Kasumi-1 (cell line): ENCODE data around the gene ABCD3.
A peak's percentile ranks its signal among the peaks of the same experiment; 100 is the strongest.

Source experiments
- DNase-seq, 2 experiments: peaks; one replicate each; lab custom pipeline; 2025; lab: John Stamatoyannopoulos, UW

ABCD3 gene

DNA sequence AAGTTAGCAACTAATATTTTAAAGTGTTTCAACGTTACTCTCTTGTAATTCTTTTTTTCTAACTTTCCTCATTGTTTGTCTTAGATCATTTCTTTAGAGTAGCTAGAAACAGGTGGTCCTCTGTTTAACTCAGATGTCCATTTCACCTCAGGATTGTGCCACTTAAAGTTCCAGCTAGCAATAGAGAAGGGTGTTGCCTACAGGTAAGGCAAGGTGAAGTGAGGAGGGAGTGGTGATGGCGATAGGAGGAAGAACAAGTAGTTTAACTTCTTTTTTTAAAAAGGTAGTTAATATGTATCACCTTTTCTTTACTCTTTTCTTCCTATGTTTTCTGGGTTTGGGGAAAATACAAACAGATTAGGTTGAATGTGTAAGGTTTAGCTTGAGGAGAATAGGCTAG is 44.4 kb downstream of the ABCD3 start:
- no peak for DNase-seq

DNA sequence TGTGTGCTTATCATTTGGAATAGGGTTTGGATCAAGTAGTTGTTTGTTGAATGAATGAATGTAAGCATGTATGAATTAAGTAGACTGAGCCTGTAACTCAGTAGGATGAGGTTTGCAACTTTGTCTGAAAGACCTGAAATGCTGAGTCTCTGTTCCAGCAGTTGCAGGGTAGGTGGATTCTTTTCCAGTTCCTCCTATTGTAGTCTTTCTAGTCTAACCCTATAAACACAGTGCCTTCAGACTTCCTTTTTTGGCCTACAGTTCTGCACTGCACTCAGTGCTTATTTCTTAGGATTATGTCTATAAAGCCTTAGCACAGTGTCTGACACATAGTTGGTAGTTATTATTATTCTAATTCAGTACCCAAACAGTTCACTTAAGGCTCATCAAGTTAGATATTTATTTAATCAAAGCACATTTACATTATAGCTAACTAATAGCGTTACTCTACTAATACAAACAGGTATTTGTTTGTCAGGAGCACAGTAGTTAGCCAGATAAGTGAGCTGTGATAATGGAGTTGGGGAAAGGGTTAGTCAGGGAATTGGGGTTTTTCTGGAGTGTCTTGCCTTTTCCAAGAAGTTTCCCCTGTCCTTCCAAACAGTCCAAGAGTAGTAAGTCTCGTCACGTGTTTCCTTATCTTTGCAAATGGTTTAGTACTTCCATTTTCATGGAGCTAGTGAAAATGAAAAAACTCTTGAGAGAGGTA is 45.0 kb downstream of the ABCD3 start:
- peak; percentile 62 for DNase-seq

DNA sequence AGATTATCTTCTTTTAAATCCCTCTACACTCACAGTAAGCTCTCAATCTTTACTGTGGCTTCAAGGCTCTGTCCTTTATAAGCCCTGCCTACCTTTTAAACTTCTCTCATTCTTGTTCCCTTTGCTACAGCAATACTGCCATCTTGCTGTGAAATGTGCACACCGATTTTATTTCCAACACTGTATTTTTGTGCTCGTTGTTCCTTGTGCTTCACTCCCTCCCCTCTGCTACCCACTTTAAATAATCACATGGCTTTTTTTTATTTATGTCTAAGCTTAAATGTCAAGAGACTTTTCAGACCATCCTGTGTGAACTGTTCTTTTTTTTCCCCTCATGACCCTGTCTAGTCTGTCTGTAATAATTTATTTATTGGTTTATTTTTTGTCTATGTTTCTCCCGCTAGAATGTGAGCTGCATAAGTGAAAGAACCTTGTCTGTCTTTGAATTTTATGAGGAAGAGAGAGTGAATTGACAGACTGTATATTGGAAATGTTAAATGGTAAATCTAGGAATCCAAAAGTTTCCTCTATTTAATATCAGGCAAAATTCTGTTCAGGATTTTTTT is 45.7 kb downstream of the ABCD3 start:
- DNase-seq: peak; percentile 87 to 95

DNA sequence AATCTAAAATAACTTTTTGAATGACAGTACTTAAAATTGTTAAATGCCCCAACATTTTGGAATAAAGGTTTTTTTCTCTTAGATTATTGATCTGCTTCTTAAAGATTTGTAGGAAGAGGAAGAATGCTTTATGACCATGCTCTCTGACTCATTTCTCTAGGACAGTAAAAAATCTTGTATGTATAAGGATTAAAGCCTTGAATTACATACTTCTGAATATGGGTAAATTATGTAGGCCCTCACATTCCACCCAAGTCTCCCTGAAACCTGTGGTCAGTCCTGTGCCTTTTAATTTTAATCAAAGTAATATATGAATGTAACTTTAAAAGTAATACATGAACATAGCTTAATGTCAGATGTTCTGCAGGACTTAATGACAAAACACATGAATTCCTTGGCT is 50.5 kb downstream of the ABCD3 start:
- peak in 1 of 2 experiments; percentile 14 for DNase-seq

DNA sequence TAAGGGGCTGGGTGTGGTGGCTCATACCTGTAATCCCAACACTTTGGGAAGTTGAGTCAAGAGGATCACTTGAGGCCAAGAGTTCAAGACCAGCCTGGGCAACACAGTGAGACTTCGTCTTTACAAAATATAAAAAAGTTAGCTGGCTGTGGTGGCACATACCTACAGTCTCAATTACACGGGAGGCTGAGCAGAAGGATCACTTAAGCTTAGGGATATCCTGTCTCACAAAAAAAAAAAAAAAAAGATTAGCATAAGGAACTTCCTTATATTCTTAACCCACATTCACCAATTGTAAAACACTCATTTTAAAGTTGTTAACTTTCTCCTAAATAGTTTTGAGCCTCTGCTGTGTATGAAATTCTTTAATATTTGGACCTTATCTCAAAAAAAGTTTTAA is 53.1 kb downstream of the ABCD3 start:
- DNase-seq: no peak

DNA sequence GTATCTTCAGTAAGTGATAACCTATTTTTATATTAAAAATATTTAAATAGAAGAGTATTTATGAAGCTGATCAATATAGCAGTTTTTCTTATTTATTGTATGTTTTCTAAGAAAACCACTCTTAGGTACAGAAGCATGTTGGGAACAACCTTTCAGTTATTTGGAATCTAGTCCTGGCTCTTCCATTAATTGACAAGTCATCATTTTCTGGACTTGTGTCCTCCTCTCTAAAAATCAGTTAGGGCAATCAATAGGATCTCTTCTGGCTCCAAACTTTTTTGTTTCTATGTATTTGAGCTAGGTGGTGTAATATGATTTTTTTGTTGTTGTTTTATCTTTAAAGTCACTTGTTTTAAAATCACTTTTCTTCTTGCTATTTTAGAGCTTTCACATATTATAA is 57.0 kb downstream of the ABCD3 start:
- DNase-seq: no peak

DNA sequence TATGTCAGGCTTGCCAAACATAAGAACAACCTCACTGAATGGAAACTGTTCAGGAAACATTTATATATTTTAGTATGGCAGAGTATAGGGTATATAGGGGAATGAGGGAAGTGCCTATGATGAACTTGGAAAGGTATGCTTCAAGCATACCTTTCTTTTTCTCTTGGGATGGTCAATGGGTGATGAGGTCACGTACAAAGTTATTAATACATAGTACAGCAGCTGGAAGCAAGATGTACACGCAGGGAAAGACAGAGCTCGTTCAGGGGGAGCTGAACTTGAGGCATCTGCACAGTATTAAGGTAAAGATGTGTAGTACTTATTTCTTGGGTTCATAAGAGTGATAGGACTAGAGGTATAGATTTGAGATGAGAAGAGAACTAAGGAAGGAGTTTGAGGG is 61.5 kb downstream of the ABCD3 start:
- DNase-seq: no peak

DNA sequence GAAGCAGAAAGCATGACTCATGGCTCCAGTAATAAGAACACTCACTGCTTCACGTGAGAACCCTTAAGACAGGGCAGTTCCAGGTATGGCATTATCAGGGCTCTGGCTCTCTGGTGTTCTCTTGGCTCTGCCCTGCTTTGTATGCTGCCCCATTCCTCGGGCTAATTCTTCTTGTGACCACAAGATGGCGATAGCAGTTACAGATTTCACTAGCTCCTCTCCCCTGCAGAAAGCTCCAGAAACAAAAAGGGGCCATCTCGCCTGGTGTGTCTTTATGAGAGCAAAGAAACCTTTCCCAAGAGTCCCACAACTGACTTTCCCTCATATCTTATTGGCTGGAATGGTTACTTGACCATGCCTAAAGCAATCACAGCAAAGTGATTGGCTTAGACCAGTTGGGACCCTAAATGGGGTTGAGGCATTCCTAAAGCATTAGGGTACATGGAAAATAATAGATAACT is 63.3 kb downstream of the ABCD3 start:
- peak; percentile 80 to 83 for DNase-seq

DNA sequence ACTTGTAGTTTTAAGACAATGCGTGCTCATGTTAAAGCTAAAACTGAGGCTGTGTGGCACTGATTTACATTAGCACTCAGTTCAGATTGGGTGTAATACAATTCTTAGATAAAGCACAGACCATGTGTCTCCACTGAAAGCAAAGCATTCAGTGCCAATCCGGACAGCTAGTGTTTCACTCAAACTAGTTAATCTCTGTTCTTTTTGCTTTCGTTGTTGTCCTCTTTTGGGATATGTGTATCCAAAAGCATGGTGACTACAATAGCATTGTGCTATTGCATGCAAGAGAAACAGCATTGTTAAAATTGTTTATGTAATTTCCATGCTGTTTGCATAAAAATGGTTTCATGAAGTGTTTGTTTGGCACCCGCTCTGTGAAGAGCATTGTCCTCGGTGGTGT is 68.8 kb downstream of the ABCD3 start:
- no peak for DNase-seq

DNA sequence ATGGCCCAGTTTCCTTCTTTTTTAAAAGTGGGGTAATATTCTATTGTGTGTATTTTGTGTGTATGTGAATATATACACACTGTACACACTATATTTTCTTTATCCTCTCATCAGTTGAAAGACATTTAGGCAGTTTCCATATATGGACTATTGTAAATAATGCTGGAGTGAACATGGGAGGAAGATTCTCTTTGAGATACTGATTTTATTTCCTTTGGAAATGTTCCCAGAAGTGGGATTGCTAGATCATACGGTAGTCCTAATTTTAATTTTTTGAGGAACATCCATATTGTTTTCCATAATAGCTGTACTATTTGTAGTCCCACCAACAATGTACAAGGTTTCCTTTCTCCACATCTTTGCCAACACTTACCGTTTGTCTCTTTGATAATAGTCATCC is 72.4 kb downstream of the ABCD3 start:
- DNase-seq: no peak

DNA sequence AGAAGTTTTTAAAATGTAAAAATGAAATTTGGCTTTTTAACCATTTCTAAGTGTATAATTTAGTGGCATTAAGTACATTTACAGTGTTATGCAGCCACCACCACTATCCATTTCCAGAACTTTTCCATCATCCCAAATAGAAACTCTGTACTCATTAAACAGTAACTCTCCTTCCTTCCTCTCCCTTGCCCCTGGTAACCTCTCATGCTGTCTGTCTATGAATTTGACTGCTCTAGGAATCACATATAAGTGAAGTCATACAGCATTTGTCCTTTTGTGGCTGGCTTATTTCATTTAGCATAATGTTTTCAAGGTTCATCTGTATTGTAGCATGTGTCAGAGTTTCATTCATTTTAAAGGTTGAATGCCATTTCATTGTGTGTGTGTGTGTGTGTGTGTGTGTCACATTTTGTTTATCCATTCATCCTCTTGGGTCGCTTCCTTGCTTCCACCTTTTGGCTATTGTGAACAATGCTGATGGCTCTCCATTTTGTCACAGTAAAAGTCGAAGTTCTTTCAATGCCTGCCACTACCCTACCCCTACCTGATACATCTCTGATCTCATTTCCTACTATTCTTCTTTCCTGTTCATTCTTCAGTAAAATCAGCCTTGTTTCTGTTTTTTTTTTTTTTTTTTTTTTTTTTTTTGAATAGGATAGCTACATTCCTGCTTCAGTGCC is 78.0 kb downstream of the ABCD3 start:
- DNase-seq: no peak

DNA sequence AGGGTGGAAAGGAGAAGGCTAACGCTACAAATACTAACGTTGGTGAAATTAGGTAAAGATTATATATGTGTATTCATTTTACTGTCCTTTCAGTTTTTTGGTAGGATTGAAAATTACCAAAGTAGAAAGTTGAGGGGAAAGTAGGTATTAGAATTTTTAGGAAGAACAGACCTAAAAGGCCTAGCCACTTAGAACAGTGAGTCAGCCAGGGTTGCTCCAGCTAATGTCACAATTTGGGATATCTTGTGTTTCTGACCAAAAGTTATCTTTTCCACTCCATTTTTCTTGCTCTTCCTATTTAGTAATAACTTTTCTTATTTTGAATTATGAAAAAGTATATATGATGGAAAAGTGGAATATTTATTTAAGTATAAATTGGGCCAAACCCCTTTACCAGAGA is 83.2 kb downstream of the ABCD3 start:
- no peak for DNase-seq

DNA sequence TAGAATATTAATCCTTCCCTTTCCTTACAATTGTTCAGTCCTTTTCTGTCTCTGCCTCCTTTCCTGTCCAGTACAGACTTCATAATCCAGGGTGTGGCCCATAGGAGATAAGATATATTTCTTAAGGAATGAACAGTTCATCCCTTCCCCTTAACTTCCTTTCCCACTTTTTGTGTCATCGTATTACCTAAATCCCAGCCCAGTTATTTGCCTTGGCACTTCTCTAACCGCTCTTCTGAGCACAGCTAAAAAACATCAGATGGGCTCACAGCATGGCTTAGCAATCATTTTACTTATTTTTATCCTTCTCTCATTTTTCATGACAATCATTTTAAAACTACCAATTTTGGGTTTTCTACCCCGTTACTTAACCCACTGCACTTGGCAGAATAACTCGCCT is 83.7 kb downstream of the ABCD3 start:
- DNase-seq: no peak

DNA sequence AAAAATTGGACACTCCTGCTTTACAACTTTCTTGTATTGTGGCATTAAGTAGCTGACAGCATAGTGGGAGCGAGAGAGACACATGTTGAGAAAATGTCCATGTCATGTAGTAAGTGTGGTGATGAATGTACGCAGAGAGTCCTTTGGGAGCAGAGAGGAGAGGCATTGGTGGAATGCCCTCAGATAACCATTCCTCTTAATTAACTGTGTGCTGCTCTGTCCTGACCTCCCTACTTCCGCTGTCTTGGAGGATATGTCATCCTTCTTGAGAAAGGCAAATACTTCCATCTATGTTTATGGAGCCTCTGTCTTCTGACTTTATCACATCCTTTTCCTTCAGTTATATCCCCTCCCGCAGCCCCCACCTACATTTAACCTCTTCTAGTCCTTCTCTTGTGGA is 85.0 kb downstream of the ABCD3 start:
- DNase-seq: no peak

DNA sequence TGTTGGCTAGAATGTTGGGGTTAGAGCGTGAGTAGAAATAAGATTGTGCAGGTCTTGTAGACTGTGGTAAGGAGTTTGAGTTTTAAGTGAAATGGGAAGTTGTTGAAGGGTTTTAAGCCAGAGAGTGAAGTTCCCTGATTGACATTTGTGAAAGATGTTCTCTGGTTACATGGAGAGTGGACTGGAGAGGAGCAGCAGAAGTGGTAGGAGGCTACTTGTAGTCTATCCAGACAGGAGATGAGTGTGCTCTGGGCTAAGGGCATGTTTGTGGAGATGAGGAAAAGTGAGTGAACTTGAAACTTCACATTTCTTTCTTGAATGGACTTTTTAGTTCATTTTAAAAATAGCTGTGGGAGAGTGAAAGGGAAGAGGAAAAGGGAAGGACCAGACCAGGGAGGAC is 86.4 kb downstream of the ABCD3 start:
- DNase-seq: peak; percentile 25 to 34

DNA sequence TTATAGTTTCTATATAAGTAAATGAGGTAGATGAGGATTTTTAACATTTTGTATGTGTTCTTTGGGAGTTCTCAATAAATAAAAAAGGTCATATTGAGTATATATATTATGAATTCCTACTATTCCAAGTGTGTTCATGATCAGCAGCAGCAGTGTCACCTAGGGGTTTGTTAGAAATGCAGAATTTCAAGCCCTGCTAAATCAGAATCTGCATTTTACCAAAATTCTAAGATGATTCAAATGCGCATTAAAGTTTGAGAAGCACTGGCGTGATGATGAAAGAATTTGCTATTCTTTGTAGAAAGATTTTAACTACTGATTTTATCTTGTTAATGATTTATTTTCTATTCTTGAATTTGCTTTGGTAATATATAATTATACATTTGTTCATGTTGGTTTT is 94.6 kb downstream of the ABCD3 start:
- DNase-seq: no peak

DNA sequence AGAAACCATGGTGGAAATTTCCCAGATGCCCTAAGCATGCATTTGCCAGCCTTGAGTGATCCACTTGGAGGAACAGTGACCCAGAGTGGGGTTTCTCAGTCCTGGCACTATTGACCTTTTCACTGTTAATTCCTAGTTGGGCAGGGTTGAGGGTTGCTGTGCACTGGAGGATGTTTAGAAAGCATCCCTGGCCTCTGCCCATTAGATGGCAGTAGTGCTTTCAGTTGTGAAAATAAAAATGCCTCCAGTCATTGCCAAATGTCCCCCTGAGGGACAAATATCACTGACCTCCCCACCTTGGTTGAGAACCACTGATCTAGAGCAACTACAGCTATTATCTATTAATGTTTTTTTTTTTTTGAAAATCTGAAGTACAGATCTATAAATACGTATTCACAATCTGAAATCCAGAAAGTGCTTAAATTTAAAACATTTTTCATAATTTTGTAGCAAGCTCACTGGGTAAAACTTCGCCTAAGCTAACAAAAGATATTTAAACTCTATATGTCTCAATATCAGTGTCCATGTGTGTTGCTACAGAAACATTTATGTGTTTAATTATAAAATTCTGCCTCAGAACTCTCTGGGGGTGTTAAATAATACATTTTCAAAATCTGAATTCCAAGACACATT is 96.0 kb downstream of the ABCD3 start:
- DNase-seq: peak; percentile 36 to 58

DNA sequence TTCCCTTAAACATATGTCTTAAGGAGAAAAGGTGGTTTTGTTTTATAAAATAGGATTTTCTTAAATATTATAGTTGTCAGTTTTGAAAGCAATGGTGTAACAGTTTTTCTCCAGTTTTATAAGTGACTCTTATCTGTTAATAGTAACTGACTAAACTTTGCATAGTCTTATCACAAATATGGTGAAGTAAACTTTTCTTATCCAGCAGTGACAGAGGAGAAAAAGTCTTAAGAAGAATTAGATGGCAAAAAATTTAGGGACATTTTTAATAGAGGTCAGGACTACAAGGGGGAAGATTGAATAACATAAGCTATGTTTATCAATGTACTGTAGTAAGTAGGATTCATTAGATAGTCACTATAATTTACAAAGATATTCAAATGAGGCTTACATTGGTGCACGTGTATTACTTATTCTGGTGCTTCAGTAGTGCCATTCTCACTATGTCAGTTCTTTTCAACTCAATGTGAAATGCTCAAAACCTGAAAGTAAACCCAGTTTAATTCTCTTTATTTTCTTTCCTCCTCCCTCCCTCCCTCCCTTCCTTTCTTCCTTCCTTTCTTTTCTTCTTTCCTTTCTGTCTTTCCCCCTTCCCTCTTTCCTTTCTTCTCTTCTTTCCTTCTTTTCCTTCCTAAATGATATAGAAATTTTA is 97.2 kb downstream of the ABCD3 start:
- DNase-seq: no peak

DNA sequence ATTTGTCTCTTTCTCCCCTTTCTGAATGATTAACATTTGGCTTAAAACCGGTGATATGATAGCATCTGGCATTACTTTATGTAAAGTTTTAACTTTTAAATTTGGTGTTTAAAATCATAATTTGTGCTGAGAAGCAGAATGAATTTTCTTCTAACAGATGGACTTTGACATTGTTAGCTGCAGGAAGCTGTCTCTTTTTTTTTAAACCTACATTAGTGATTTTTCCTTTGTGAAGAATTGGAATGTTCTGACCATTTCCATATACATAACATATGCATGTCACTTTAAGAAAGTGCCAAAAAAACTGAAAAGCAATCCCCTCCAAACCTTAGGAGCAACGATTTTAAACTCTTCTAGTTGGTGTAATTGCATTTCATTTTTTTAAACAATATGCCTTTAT is 101.2 kb downstream of the ABCD3 start:
- DNase-seq: no peak

DNA sequence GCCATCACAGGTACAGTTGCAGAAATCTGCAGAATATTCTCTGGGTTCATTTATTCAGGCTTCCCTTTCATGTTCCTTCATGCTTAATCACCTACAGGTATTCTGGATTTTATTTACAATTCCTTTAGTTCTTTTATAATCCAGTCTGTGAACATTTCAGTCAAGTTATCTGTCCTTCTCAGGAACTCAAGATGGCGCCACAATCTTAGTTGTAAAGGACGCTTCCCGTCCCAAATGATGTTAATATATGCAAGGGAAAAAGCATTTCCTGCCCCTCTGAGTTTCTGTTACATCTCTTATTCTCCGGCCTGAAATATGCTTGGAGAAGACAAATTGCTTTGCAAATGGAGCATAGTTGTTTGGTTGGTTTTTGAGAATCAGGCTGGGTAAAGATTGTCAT is 104.1 kb downstream of the ABCD3 start:
- DNase-seq: peak; percentile 43 to 58

DNA sequence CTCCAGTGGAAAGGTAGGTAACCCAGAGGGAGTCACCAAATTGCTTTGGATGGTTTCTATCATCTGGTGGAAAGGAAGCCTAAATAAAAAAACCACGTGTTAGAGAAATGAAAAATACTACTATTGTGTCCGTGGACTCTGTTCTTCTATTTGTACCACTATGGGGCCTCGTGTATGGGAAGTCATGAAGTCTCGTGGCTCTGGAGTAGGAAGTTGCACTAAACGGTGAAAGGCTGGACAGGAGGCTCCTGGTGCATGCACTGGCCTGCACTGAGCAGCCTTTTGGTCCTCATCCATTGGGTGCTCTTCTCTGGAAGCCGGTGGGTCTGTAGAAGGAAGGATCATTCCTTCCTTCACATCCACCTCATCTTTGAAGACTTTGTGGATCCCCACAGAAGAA is 106.3 kb downstream of the ABCD3 start:
- DNase-seq: no peak

DNA sequence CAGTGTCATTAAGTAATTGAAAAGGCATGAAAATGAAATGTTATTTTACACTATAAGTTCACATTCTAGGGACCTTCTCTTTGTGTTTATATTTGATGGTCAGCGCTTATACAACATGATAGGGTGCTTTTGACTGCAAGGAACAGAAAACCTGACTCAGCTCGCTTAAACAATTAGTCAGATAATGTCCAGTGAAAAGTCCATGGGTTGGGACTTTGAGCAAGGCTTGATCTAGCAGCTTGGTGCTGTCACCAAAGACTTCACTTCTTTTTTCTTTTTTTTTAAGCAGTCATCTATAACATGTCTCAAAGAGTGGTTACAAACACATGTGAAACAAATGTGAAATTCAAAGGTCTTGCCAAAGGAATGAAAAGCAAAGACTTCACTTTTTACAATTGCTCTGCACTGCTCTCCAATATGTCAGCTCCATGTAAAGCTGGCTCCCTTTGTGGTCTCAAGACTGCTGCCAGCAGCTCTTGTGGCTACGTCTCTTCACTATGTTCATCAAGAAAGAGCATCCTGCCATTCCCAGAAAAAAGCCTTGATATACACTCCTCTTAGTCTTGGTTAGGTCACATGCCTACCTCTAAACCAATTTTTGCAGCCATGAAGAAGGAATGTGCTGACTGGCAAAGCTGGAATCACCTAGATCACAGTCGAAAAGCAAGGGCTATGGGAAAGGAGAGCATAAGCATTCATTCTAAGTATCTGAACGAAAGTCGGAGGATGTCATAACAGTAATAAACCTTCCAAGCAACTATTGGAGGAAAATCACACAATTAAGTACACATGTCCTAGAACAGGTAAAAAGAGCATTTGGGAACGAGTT is 108.2 kb downstream of the ABCD3 start:
- DNase-seq: no peak
